AG20443 (cell line): ENCODE results near the gene PRRT1.
A peak's percentile ranks its signal among the peaks of the same experiment; 100 is the strongest.
"Not testable (repeated sequence)": the region's sequence is repeated elsewhere in the genome, so short reads cannot be mapped to it uniquely, and the experiment has no call there.

ENCODE experiments used
- DNase-seq: peaks from one replicate; pipeline ENCODE4 v3.0.0; 2012; ENCODE audit warnings: low spot score, mixed read lengths

Gene PRRT1

GRCh38 chr6:32151863-32152768 is at the start of gene PRRT1:
Gene PRRT1 (minus strand): TSS chr6:32151939. CDS start chr6:32151827, 112 bp downstream.
- peak; percentile 68 for DNase-seq

- no peak for DNase-seq
These were observed 49.2 kb upstream of the PRRT1 start for GRCh38 chr6:32200711-32201475.

GRCh38 chr6:32198866-32199265 is 47.1 kb upstream of the PRRT1 start:
- no peak for DNase-seq

- DNase-seq = no peak
These were observed 46.6 kb upstream of the PRRT1 start for GRCh38 chr6:32198345-32198696.

GRCh38 chr6:32196682-32197616 is 45.2 kb upstream of the PRRT1 start:
- DNase-seq = no peak

- DNase-seq = peak; percentile 75
These were observed 44.4 kb upstream of the PRRT1 start for GRCh38 chr6:32195902-32196681.

- peak; percentile 98 for DNase-seq
These were observed 43.8 kb upstream of the PRRT1 start for GRCh38 chr6:32195652-32195901.

GRCh38 chr6:32194825-32195651 is 43.3 kb upstream of the PRRT1 start:
- no peak for DNase-seq

DNA sequence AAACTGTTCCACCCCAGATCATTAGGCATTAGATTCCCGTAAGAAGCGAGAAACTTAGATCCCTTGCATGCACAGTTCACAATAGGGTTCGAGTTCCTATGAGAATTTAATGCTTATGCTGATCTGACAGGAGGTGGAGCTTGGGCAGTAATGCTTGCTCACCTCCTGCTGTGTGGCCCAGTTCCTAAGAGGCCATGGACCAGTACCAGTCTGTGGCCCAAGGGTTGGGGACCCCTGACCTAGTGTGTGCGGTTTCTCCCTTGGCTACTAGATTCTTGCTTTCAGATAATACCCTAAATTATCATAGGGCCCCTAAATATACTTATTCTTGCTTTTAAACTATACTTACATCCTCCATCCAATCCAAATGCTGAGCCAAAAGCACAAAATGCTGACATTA is 42.6 kb upstream of the PRRT1 start:
- DNase-seq = no peak

GRCh38 chr6:32193096-32193495 is 41.4 kb upstream of the PRRT1 start:
- DNase-seq = not testable (repeated sequence)

GRCh38 chr6:32192608-32193039 is 40.9 kb upstream of the PRRT1 start, which contains the start of gene GPSM3:
Gene GPSM3 (minus strand): TSS chr6:32192643. CDS start chr6:32192513, 130 bp downstream.
- no peak for DNase-seq

DNA sequence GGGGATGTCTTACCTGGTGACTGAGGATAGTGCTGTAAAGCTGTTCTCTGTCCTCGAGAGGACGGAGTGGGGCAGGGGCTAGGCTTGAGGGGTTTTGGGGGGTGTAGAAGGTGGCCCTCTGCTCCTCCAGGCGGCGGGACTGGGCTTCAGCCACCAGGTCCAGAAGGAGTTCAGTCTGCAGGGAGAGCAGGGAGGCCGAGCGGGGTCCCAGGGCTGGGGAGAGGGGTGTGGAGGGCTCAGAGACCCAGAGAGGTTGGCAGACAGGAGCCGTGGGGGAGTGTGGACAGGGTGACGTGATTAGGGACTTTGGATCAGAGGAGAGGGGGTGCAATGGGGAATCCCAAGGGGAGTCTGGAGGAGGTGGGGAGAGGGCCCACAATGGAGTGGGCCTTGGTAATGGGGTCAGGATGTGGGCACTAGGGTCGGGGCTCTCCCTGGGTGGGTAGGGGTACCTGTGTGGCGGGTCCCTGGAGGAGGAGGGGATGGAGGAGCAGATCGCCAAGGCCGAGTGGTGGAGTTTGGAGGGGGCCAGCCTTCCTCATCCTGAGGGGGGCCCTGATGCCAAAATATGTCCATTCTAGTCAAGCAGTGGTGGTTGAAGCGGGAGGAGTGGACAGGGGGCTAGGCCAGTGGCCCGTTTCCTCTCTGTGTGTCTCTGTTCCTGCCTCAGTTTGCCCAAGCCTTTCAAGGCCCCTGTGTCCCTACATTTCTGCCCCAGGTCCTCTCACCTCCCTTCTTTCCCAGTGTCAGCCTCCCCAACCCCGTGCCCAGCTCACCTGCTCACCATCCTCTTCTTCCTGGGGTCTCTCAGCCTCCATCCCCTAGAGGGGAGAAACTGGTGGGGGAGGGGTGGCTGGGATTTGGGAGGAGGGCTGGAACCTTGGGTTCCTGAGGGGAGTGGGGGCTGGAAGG is 40.2 kb upstream of the PRRT1 start:
- DNase-seq = no peak

DNA sequence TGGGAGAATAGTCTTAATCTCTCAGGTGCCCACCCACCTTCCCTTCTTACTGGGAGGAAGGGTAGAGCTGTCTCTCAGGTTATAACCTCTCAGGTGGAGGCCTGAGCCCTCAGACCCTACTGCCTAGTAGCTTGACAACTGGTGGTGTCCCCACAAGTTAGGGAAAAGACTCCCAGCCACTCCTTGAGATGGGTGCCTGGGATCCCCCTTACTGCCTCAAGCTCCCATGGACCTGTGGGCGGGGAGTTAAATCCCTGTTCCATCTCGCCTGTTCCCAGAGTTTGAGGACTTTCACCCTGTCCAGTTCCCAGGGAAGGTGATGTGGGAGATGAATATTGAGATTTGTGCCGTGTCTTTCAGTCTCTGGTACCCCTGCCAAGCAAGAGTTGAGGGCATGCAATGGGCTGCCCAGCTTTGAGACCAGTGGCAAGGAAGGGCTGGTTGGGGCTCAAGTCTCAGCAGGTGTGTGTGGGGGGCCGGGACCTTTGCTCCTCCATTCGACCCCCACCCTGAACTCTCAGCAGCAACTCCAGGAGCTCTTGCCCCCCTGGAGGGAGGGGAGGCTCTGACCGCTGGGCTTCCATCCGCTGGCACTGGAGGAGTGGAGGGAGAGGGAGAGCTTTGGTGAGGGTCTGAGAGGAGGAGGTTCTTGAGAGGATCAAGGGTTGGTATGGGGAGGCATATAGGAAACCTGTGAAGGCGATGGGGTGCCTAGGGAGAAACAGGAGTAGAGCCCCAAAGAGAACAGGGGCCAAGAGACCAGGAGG is 39.4 kb upstream of the PRRT1 start:
- no peak for DNase-seq

GRCh38 chr6:32190054-32190851 is 38.5 kb upstream of the PRRT1 start, which contains the start of gene PBX2:
Gene PBX2 (minus strand): TSS chr6:32190202. CDS start chr6:32189915, 287 bp downstream.
- peak; percentile 74 for DNase-seq

DNA sequence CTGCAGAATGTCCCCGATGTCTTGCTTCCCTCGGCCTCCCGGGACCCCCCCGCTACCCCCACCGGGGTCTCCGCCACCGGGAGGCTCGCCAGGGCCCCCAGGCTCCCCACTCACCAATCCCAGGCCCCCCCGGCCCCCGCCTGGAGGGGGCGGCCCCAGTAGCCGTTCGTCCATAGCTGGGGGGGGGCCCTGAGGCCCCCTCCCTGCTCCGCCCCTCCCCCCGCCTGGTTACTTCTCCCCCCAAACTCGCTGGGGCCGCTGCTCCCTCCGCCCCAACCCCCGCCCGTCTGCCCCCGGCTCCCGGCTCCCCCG is 38.0 kb upstream of the PRRT1 start:
- no peak for DNase-seq

- no peak for DNase-seq
These were observed 37.5 kb upstream of the PRRT1 start for GRCh38 chr6:32189069-32189741.

- no peak for DNase-seq
These were observed 36.8 kb upstream of the PRRT1 start for GRCh38 chr6:32188381-32189068.
